ENCODE results near the gene KRTAP9-7.

DNA sequence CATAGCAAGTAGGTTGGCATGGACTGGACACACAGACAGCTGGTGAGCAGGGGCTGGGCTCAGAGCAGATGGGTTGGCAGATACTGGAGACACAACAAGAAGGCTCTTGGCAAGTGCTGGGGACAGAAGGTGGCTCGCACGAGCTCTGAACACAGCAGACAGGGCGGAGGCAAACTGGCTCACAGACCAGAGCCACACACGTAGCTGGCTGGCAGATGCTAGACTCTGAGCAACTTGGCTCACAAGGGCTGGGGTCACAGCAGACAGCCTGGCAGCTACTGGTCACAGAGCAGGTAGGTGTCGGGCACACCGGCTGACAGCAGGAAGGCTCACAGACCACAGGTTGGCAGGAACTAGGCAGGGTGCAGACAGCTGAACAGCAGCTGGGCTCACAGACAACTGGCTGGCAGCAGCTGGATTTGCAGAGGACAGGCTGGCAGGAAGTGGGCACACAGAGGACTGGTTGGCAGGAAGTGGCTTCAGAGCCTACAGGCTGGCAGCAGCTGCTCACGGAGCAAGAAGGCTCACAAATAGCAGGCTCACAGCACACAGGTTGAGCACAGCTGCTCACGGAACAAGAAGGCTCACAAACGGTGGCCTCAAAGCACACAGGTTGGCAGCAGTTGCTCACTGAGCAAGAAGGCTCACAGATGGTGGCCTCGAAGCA is 32.9 kb downstream of the KRTAP9-7 start:
- TF ChIP-seq REST (IDR thresholded peaks at IDR 0.05) (no peak), ZBTB33 (IDR thresholded peaks at IDR 0.05) (no peak), CTCF (IDR thresholded peaks at IDR 0.05; ENCODE audit: low read depth, low read length, missing input control) (no peak), RXRA (IDR thresholded peaks at IDR 0.05) (no peak), EGR1 (IDR thresholded peaks at IDR 0.05; ENCODE audit: low read depth in 2 of 2) (no peak), RAD21 (IDR thresholded peaks at IDR 0.05) (no peak), YY1 (IDR thresholded peaks at IDR 0.05) (no peak), MAX (IDR thresholded peaks at IDR 0.05) (no peak), SP1 (IDR thresholded peaks at IDR 0.05) (no peak)
